NB4 (cell line): ENCODE measurements around the gene NUTM1.
"Not testable (repeated sequence)": the region's sequence is repeated elsewhere in the genome, so short reads cannot be mapped to it uniquely, and the experiment has no call there.

Source experiments
- DNase-seq: peaks from one replicate; pipeline ENCODE4 v3.0.0; 2010; ENCODE audit warnings: low read depth
- H3K4me3 ChIP-seq: one replicate; pipeline ENCODE4 v1.5.1; 2011; ENCODE audit warnings: mild to moderate bottlenecking, low read depth, low read length, moderate library complexity

The NUTM1 gene

GRCh38 chr15:34397637-34398259 is 54.6 kb downstream of the NUTM1 start:
- DNase-seq, H3K4me3 ChIP-seq: not testable (repeated sequence)

GRCh38 chr15:34403160-34403598 is 60.1 kb downstream of the NUTM1 start:
- H3K4me3 ChIP-seq, DNase-seq: not testable (repeated sequence)

GRCh38 chr15:34403899-34404298 is 60.8 kb downstream of the NUTM1 start:
- DNase-seq, H3K4me3 ChIP-seq: not testable (repeated sequence)
